Transverse colon (tissue), 4 donors: ENCODE results near the gene NIT1. TPM values are rescaled to one million over a fixed set of nuclear protein-coding genes. Genes with fewer than 3 reads are reported as not detected.

Experiments used
- DNase-seq: peaks from one replicate; pipeline ENCODE4 v3.0.0-alpha.2; 2019
- H3K27ac ChIP-seq, 4 donors: fragments of 200-600 bp; sonication (generic); 2 replicates each; pipeline ENCODE4 v1.5.1; 2016 to 2018; ENCODE audit warnings: inconsistent platforms in 4 of 4
- H3K27me3 ChIP-seq: fragments of 200-600 bp; sonication (generic); 2 replicates; pipeline ENCODE4 v1.5.1; 2017; ENCODE audit warnings: inconsistent platforms
- H3K36me3 ChIP-seq, 4 donors: fragments of 200-600 bp; sonication (generic); 2 replicates each; pipeline ENCODE4 v1.5.1; 2017 to 2019; ENCODE audit warnings: inconsistent platforms in 4 of 4
- H3K4me1 ChIP-seq, 4 donors: fragments of 200-600 bp; sonication (generic); 2 replicates each; pipeline ENCODE4 v1.5.1; 2017 to 2020; ENCODE audit warnings: inconsistent platforms in 4 of 4
- H3K4me3 ChIP-seq, 4 donors: fragments of 200-600 bp; sonication (generic); 1 replicate in 1 of 4; 2 replicates in 3 of 4; pipeline versions ENCODE4 v1.5.1 to v1.6.1; 2017 to 2019; ENCODE audit warnings: inconsistent platforms in 4 of 4
- H3K9me3 ChIP-seq, 2 donors: fragments of 200-600 bp; sonication (generic); 2 replicates each; pipeline ENCODE4 v1.5.1; 2017 to 2019; ENCODE audit warnings: inconsistent platforms in 2 of 2
- EP300 ChIP-seq: sonication (generic); formaldehyde crosslinking; IDR thresholded peaks from one replicate; pipeline ENCODE4 v1.6.1; 2017; ENCODE audit warnings: antibody characterized with exemption, low read depth
- POLR2A ChIP-seq: fragments of 450-650 bp; IDR thresholded peaks from one replicate; pipeline ENCODE4 v1.6.1; 2016; ENCODE audit warnings: antibody characterized with exemption, mild to moderate bottlenecking, moderate library complexity
- POLR2AphosphoS5 ChIP-seq, 3 donors: sonication (generic); formaldehyde crosslinking; IDR thresholded peaks; one replicate each; pipeline ENCODE4 v1.6.1; 2016; ENCODE audit warnings: antibody characterized with exemption in 3 of 3
- WGBS, 2 donors: methylation state at CpG; one replicate each; pipeline ENCODE4 v1.1.5; 2018; ENCODE audit warnings: low coverage in 1 of 2; 5-methylcytosine and 5-hydroxymethylcytosine counted together
- in situ Hi-C, 4 donors: fragments of 200-750 bp; cut with MboI; loops; one replicate each; pipeline versions ENCODE4 v1.15.0 to v1.15.1; 2017; ENCODE audit warnings: low sequenced_read_pairs in 3 of 4, low pct_ligation_motif_present in 1 of 4, low pct_unique_long_range_greater_than_20kb in 1 of 4
- intact Hi-C: fragments of 100-400 bp; cut with DNase I; formaldehyde crosslinking; loops from one replicate; pipeline ENCODE4 v1.15.1; 2023; ENCODE audit warnings: low total_unique reads
- total RNA-seq, 4 donors: library from RNA; depleted of rRNA; stranded (reverse); fragments of >200 nt; gene quantifications; one replicate each; pipeline ENCODE4 v1.1.0, GENCODE V29; 2016
- TF ChIP-seq, protein P1 (sequence below), 5 experiments: fragments of 200-600 bp in 3 of 5; fragments of 450-650 bp in 2 of 5; sonication (generic) in 3 of 5; IDR thresholded peaks; 1 replicate in 2 of 5; 2 replicates in 3 of 5; pipeline ENCODE4 v1.5.1; 2016 to 2017; ENCODE audit warnings: antibody characterized with exemption in 5 of 5, inconsistent platforms in 3 of 5, mild to moderate bottlenecking in 2 of 5, moderate library complexity in 1 of 5

Gene NIT1
- total RNA-seq, 4 donors from 2014 or later, result 45.6 to 83.0 (median 75.4) TPM

DNA sequence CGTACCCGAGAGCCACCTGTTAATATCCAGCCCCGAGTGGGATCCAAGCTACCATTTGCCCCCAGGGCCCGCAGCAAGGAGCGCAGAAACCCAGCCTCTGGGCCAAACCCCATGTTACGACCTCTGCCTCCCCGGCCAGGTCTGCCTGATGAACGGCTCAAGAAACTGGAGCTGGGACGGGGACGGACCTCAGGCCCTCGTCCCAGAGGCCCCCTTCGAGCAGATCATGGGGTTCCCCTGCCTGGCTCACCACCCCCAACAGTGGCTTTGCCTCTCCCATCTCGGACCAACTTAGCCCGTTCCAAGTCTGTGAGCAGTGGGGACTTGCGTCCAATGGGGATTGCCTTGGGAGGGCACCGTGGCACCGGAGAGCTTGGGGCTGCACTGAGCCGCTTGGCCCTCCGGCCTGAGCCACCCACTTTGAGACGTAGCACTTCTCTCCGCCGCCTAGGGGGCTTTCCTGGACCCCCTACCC, 42.8 kb downstream of the NIT1 start:
- Histone ChIP-seq H3K9me3 (no peaks in the 10 kb centered on the region), H3K4me3 (no peak overlapping the region), H3K27me3 (no peaks in the 10 kb centered on the region), H3K27ac (no peak overlapping the region), H3K36me3 (no peaks in the 10 kb centered on the region), H3K4me1 (peaks cover 11 to 33% (median 26%) of the 10 kb centered on the region in 4 donors)
- intact Hi-C loops, result no loop called here
- DNase-seq, result no peak
- in situ Hi-C loops, result no loop called here
- WGBS, 2 donors, result 80 to 92% methylated on average over 1 to 20 of the region's 22 CpGs
- no peak for TF ChIP-seq EP300
- TF ChIP-seq, protein P1, sequence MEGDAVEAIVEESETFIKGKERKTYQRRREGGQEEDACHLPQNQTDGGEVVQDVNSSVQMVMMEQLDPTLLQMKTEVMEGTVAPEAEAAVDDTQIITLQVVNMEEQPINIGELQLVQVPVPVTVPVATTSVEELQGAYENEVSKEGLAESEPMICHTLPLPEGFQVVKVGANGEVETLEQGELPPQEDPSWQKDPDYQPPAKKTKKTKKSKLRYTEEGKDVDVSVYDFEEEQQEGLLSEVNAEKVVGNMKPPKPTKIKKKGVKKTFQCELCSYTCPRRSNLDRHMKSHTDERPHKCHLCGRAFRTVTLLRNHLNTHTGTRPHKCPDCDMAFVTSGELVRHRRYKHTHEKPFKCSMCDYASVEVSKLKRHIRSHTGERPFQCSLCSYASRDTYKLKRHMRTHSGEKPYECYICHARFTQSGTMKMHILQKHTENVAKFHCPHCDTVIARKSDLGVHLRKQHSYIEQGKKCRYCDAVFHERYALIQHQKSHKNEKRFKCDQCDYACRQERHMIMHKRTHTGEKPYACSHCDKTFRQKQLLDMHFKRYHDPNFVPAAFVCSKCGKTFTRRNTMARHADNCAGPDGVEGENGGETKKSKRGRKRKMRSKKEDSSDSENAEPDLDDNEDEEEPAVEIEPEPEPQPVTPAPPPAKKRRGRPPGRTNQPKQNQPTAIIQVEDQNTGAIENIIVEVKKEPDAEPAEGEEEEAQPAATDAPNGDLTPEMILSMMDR (IDR thresholded peaks at IDR 0.05), result no peak

DNA sequence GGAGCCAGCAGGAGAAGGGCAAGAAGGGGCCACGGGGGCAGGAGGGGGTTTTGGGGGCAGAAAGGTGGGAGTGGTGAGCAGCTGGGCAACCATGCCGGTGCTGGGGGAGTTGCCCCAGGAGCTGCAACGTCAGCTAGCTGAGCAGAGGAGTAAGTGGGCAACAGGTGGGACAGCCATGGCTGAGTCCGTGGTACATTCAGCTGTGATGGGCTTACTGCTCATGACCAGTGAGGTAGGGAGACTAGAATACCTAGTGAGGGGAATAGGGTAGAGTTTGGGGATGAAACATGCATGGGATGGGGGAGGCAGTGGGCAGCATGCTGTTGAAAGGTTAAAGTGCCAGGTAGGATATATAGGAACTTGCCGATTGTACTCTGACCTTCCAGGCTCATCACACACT, 43.7 kb downstream of the NIT1 start:
- WGBS, 2 donors, result 79 to 84% methylated on average over 4 to 5 of the region's 5 CpGs
- Histone ChIP-seq H3K27ac (no peak overlapping the region), H3K9me3 (no peaks in the 10 kb centered on the region), H3K4me3 (no peak overlapping the region), H3K36me3 (no peaks in the 10 kb centered on the region), H3K4me1 (peaks cover 11 to 33% (median 26%) of the 10 kb centered on the region in 4 donors), H3K27me3 (no peaks in the 10 kb centered on the region)
- intact Hi-C loops (no loop called here), in situ Hi-C loops (no loop called here)
- TF ChIP-seq EP300 (no peak), POLR2AphosphoS5 (IDR thresholded peaks at IDR 0.05) (no peak), POLR2A (no peak)
- TF ChIP-seq, protein P1 (IDR thresholded peaks at IDR 0.05), result no peak
- no peak for DNase-seq

DNA sequence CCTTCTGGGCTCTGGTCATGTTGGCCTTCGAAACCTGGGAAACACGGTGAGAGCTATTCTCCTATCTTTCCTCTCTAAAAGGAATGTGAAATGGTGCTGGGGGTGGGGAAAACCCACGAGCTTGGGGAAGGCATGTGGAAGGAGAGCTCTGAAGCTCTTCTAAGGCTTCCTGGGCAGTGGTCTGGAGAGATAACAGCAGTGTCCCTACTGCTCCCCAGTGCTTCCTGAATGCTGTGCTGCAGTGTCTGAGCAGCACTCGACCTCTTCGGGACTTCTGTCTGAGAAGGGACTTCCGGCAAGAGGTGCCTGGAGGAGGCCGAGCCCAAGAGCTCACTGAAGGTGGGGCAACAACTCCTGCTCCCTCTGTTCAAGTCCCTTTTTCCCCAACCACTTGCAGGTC, 44.1 kb downstream of the NIT1 start:
- no peaks in the 10 kb centered on the region for H3K9me3 ChIP-seq
- H3K27me3 ChIP-seq, result no peaks in the 10 kb centered on the region
- no peak overlapping the region for H3K4me3 ChIP-seq
- no peaks in the 10 kb centered on the region for H3K36me3 ChIP-seq
- intact Hi-C loops (no loop called here), in situ Hi-C loops (no loop called here)
- no peak overlapping the region for H3K27ac ChIP-seq
- 50 to 73% methylated on average over 2 to 7 of the region's 7 CpGs for WGBS, 2 donors
- TF ChIP-seq EP300 (no peak), POLR2A (no peak), POLR2AphosphoS5 (IDR thresholded peaks at IDR 0.05) (no peak)
- TF ChIP-seq, protein P1 (IDR thresholded peaks at IDR 0.05), result no peak
- H3K4me1 ChIP-seq, result peaks cover 14 to 36% (median 28%) of the 10 kb centered on the region in 4 donors
- DNase-seq, result no peak

DNA sequence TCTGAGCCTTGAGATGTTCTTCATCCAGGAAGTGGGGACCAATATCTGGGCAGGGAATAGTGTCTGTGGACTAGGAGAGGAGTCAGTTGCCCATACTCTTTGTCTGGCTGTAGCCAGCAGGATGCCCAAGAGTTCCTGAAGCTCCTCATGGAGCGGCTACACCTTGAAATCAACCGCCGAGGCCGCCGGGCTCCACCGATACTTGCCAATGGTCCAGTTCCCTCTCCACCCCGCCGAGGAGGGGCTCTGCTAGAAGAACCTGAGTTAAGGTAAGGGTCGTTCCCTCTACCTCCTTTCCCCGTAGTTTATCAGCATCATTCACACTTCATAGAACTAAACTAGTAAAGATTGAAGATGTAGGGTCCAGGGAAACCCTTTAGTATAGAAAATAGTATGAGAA, 44.9 kb downstream of the NIT1 start:
- Histone ChIP-seq H3K9me3 (no peaks in the 10 kb centered on the region), H3K4me3 (no peak overlapping the region), H3K27me3 (no peaks in the 10 kb centered on the region), H3K4me1 (peaks cover 17 to 44% (median 31%) of the 10 kb centered on the region in 4 donors), H3K27ac (no peak overlapping the region), H3K36me3 (no peaks in the 10 kb centered on the region)
- no peak for DNase-seq
- 93 to 100% methylated on average over 2 to 10 of the region's 10 CpGs for WGBS, 2 donors
- intact Hi-C loops, result no loop called here
- no peak for TF ChIP-seq POLR2AphosphoS5 (IDR thresholded peaks at IDR 0.05)
- in situ Hi-C loops, result no loop called here

DNA sequence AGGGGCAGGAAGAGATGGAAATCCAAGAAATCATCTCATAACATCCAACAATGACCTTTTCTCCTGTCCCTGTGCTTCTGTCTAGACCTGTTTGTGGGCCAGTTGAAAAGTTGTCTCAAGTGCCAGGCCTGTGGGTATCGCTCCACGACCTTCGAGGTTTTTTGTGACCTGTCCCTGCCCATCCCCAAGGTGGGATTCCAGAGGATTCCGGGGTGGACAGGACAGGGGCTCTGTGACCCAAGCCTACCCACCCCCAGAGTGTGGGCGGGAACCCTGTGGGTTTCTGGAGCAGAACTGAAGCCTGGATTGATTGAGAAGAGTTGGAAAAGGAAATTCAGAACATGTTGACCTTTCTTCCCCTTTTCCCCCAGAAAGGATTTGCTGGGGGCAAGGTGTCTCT, 45.9 kb downstream of the NIT1 start:
- no peaks in the 10 kb centered on the region for H3K9me3 ChIP-seq
- H3K4me1 ChIP-seq, result peaks cover 15 to 42% (median 28%) of the 10 kb centered on the region in 4 donors
- H3K27me3 ChIP-seq, result no peaks in the 10 kb centered on the region
- no peak for DNase-seq
- TF ChIP-seq EP300 (no peak), POLR2AphosphoS5 (IDR thresholded peaks at IDR 0.05) (no peak), POLR2A (no peak)
- TF ChIP-seq, protein P1 (IDR thresholded peaks at IDR 0.05), result no peak
- H3K27ac ChIP-seq, result no peak overlapping the region
- in situ Hi-C loops (no loop called here), intact Hi-C loops (no loop called here)
- H3K4me3 ChIP-seq, result no peak overlapping the region
- H3K36me3 ChIP-seq, result no peaks in the 10 kb centered on the region
- WGBS, 2 donors, result 78 to 93% methylated on average over 3 to 5 of the region's 5 CpGs
